Left hindlimb (tissue), 1 donor: ENCODE results near the gene CDCP1.
A peak's percentile ranks its signal among the peaks of the same experiment; 100 is the strongest.
"Not testable (repeated sequence)": the region's sequence is repeated elsewhere in the genome, so short reads cannot be mapped to it uniquely, and the experiment has no call there.

ENCODE experiments used
- DNase-seq: peaks from one replicate; pipeline ENCODE4 v3.0.0-alpha.2; 2018

CDCP1 gene

GRCh38 chr3:45054196-45054857 lies 91.9 kb downstream of the CDCP1 start:
- no peak for DNase-seq

DNA sequence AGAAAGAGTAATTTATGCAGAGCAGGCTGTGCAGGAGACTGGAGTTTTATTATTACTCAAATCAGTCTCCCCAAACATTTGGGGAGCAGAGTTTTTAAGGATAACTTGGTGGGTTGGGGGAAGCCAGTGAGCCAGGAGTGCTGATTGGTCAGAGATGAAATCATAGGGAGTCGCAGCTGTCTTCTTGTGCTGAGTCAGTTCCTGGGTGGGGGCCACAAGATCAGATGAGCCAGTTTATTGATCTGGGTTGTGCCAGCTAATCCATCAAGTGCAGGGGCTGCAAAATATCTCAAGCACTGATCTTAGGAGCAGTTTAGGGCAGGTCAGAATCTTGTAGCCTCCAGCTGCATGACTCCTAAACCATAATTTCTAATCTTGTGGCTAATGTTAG lies 92.4 kb downstream of the CDCP1 start:
- DNase-seq, result not testable (repeated sequence)

DNA sequence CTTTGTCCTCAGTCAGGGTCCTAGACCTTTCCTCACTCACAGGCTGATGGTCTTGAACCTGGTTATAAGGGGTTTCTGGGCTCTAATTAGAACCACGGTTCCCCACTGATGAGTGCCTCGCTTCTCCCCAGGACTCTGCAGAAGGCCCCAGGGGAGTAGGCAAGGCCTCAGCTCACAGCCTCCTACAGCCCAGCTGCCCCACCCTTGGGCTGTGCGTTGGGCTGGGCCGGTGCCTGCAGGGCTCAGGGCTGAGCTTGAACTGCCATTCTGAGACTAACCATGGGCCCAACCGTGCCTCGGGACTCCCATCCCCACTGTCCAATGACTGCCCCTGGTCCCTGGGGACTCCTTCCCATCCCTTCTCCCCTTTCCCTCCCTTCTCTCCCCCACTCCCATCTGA lies 94.5 kb downstream of the CDCP1 start:
- DNase-seq, result no peak

DNA sequence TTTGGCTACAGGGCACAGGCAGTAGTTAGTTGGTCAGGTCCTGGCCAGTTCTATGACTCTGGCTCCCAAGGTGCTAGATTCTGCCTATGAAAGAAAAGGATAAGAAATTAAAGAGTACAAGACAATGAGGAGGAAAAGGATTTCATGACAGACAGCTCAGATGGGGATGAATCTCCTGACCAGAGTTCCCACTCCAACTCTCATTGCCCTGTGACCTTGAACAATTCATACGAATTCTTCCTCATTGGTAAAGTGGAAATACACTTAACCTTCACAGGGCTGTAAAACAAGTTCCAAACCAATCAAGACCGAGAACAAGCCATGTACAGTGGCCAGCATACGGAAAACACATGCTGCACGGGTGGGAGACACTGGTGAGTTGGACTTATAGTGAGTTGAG lies 96.4 kb downstream of the CDCP1 start:
- DNase-seq, result no peak

DNA sequence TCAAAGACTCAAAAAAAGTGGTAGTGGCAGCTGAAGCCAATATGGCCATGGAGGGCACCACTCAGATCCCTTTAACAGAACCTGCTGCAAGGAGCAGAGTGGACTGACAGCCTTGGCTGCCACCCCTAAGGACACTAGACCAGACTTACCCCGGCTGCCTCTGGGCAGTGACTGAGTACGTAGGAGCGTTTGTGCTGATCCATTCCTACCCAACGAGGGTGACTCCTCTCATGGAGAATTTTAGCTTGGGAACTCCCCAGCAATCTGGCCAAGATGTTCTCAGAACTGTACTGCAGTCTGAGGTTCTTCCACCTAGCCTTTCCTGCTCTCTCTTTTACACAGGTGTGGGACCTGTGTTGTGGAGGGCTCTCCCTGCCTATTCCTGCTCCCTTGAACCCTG lies 97.9 kb downstream of the CDCP1 start:
- no peak for DNase-seq

DNA sequence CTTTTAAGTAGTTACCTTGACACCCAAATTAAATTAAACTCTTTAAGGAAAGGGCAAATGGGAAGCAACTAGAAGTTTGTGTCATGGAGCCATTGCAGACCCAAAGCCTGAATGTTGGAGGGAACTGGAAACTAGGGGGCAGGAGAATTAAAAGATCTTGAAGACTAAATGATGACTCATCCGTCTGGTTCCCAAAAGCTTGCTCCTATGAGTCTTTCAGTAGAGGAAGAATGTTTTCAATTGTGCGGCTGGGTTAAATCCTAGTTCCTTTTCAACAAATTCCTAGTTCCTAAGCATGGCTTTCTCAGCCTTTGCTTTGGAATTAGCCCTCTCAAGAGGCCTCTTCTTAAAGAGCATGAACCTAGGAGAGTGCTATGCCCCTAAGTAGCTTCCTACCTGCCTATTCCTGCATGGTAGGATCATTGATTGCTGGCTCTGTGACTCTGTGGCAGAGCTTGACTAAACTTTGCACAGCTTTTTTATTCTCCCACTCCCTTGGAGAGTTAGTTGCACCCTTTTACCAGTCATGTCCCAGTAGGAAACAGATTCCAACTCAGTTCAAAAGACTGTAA lies 102.4 kb downstream of the CDCP1 start:
- DNase-seq, result no peak

DNA sequence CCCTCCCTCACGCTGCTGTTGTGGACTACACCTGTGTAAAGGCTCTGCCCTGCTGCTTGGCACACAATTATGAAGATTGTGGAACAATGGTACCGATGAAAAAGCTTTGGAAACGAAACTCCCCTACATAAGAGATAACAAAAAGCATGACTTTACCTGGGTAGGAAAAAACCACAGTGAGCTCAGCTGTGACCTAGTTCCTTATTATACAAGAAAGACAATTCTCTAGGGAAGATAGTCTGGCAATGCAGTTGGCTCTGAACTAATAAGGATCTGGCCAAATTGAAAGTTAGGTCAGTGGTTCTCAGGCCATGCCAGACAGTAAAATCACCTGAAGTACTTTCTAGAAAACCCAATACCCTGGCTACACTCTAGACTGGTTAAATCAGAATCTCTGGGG lies 104.0 kb downstream of the CDCP1 start:
- no peak for DNase-seq

DNA sequence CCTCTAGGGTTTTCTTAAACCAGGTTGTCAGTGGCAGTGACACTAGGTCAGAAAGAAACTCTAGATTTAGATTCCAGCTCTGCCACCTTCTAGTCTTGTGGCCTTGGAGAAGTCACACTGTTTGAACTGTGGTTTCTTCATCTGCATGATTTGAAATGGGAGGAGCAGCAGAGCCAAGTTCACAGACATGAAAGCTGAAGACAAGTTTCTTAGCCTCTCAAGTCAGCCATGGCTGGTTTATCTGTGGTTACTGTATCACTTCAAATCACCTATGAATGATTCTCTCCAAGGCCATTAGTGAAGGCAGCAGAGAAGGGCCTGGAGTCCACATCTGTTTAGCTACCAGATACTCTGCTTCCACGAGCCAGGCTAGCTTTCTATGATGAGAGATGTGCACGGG lies 104.5 kb downstream of the CDCP1 start:
- no peak for DNase-seq

DNA sequence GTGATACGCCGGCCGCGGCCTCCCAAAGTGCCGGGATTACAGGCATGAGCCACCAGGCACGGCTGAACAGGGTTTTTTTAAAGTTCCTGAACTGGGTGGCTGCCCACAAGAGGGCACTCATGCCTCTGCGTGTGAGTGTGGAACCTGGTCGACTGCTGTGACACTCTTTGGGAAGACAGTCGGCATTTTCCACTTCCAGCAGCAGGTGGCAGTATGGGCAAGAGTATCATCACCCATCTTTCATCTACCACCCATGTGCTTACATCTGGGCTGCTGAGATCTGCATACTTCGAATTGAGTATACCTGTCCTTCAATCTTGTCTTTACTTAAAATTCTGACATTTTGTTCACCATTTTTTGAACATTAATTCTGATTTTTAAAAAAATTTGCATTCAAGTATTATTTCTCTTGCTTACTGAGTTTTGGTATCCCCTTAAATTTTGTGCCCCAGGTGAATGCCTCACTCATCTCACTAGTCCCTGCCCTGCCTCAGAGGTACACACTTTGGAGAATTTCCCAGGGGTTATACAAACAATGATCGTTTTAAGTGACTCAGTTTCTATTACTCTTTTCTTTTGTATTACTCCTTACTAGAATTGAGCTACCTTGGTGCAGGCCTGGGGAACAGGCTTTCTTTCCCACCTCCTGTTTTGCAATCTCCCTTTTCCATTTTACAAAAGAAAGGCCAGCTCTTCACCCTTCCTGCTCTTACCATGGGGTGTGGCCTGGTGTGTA lies 108.3 kb downstream of the CDCP1 start:
- peak; percentile 90 for DNase-seq

DNA sequence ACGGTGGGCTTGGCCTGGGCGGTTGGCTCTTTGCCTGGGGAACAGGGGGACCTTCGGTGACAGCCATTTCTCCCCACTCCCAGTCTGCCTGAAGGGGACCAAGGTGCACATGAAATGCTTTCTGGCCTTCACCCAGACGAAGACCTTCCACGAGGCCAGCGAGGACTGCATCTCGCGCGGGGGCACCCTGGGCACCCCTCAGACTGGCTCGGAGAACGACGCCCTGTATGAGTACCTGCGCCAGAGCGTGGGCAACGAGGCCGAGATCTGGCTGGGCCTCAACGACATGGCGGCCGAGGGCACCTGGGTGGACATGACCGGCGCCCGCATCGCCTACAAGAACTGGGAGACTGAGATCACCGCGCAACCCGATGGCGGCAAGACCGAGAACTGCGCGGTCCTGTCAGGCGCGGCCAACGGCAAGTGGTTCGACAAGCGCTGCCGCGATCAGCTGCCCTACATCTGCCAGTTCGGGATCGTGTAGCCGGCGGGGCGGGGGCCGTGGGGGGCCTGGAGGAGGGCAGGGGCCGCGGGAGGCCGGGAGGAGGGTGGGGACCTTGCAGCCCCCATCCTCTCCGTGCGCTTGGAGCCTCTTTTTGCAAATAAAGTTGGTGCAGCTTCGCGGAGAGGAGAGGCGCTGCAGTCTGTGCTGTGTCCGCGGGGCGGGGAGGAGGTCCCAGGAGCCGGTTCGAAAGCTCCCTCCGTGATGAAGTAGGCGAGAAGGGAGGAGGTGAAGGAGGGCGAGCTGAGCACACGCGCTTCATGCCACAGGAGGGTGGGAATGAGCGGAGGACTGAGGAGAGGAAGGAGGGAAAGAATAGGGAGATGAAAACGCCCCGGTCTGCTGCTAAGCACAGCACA lies 110.5 kb downstream of the CDCP1 start:
- peak; percentile 63 for DNase-seq

- DNase-seq, result peak; percentile 67
These were observed 111.4 kb downstream of the CDCP1 start for GRCh38 chr3:45034612-45035252.

DNA sequence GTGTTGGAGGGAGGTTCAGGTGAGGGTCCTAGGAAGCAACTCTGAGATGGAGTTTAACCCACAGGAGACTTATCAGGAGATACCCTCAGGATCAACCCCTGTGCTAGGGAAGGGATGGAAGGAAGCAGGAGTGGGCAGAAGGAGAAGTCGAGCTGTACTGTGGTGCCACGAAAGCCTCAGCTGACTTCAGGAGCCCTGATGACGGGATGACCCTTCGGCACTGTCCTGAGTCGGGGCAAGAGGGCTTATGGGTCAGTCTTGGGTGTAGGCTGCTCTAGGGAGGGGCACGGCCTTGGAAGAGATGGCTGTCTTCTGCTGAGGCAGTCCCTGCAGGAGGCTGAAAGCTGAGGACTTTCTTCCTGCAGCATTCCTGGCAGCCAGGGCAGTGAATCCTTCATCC lies 112.4 kb downstream of the CDCP1 start:
- no peak for DNase-seq
